GM10847 (cell line): Measurements from ENCODE around the gene CTTN.

Experiments
- POLR2A ChIP-seq: IDR thresholded peaks from 2 replicates; pipeline ENCODE4 v1.6.1; 2011; ENCODE audit not compliant: insufficient read length; ENCODE audit errors: extremely low read depth

The CTTN gene

GRCh38 chr11:70445605-70446004, 47.3 kb downstream of the CTTN start:
- TF ChIP-seq POLR2A = no peak

DNA sequence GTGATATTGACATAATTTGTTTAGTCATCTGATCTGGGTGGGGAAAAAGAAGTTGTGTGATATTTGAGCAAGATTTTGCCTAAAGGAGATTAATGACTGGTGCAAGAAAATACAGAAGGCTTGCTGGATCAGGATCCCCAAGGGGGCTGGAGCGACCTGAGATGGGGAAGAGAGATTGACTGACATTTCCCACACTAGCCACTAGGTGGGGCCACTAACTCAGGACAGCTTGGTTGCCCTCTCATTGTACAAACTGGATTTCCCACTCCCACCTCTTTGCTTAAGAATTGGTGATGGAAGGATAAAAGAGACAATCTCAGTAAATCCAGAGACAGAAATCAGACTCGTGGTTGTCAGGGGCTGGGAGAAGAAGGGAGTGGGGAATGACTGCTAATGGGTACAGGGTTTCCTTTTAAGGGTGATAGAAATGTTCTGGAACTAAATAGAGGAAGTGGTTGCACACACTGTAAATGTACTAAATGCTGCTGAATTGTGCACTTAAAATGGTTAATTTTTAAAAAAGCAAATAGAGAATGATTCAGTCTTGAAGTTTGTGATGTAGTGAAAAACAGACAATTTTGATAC, 50.7 kb downstream of the CTTN start:
- no peak for TF ChIP-seq POLR2A

GRCh38 chr11:70454197-70454767, 56.0 kb downstream of the CTTN start:
- no peak for TF ChIP-seq POLR2A

DNA sequence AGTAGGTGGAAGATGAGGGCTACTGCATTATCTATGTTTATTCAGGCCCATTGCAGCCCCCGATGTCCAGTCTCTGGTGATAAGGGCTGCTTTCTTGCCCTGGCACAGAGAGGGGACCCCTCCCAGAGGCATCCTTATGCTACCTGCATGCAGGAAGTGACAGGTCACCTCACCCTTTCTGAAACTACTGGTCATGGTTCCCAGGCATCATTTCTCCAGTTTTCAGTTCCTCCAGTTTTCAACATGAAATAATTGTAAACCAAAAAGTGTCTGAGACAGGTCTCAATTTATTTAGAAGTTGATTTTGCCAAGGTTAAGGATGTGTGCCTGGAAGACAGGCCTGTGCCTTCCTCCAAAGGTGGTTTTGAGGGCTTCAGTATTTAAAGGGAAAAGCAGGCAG, 57.0 kb downstream of the CTTN start:
- TF ChIP-seq POLR2A = no peak

DNA sequence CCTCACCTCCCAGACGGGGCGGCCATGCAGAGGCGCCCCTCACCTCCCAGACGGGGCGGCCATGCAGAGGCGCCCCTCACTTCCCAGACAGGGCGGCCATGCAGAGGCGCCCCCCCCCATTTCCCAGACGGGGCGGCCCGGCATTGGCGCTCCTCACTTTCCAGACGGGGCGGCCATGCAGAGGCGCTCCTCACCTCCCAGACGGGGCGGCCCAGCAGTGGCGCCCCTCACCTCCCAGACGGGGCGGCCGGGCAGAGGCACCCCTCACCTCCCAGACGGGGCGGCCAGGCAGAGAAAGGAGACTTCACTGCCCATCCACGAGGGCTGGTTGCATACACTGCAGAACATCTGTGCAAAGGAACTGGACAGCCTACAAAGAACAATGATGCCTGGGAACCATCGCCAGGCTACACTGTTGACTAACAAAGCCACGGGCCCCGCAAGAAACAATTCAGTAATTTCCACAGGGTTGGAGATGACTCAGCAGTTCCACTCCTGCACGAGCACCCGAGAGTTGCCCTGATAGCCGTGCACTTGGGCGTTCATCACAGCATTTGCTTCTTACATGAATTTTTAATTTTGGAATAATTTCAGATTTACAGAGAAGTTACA, 58.7 kb downstream of the CTTN start:
- no peak for TF ChIP-seq POLR2A

DNA sequence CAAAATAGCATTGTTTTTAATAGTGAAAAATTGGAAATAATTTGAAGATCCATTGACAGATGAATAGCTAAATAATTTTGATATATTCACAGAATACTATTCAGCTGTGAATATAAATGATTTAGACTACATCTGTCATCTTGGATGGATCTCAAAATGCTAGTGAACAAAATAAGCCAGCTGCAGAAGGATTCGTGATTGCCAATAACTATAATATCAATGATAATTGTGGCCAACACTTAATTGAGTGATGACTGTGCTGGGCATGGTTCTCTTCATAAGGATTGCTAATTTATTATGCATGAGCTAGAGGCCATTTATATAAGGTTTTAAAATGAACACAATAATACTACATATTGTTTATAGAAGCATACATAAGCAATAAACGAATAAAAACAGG, 60.4 kb downstream of the CTTN start:
- no peak for TF ChIP-seq POLR2A

GRCh38 chr11:70460111-70460510, 61.8 kb downstream of the CTTN start:
- TF ChIP-seq POLR2A = no peak

DNA sequence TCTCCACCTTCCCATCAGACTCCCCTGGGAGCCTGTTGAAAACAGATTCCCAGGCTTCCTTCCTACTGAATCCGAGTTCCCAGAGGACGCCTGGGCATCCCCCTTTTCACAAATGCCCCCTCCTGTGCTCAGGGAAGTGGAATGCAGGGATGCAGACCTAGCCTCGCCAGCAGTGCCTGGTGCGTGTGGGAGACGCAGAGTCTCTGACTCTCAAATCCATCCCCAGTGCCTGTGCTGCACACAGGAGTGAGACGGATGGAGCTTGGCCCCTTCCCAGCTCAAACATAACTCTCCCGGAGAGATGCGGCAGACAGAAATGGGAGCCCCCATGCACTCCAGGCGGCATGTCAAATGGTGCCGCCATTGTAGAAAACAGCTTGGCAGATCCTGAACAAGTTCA, 62.6 kb downstream of the CTTN start:
- TF ChIP-seq POLR2A = no peak

GRCh38 chr11:70462818-70463477, 64.6 kb downstream of the CTTN start:
- no peak for TF ChIP-seq POLR2A

DNA sequence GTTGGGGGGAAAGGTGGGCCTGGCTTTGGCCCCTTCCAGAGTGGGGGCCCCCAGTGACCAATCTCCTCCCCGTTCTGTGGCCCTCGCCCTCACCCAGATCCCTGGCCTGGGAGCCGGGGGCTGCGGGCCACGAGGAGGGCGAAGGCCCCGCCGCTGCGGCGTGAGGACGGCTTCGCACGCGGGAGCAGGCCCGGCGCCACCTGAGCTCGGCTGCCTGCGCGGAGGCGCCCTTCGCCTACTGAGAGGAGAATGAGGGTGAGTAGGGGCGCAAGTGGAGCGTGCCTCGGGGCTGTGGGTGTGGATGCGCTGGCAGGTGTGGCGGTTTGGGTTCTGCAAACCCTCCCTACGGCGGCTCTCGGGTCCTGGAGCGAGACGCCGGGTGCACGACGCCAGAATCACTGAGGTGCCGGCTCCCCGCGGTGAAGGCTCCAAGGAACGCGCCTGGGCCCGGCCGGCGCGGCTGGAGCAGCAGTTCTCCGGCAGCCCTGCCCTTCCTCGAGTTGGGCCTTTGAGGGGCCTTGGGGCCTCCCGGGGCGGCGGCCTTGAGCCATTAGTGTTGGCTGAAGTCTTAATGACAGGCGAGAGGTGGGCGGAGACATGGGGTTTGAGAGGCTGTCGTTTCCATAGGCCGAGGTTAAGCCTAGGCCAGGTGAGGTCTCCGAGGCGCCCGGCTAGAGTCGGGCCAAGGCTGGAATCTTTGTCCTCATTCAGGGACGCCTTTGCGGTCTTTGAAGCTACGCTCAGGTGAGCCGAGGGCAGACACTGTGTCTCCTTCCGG, 65.3 kb downstream of the CTTN start:
- TF ChIP-seq POLR2A = no peak

GRCh38 chr11:70464509-70465361, 66.4 kb downstream of the CTTN start:
- TF ChIP-seq POLR2A = no peak

GRCh38 chr11:70466154-70466553, 67.8 kb downstream of the CTTN start:
- no peak for TF ChIP-seq POLR2A

DNA sequence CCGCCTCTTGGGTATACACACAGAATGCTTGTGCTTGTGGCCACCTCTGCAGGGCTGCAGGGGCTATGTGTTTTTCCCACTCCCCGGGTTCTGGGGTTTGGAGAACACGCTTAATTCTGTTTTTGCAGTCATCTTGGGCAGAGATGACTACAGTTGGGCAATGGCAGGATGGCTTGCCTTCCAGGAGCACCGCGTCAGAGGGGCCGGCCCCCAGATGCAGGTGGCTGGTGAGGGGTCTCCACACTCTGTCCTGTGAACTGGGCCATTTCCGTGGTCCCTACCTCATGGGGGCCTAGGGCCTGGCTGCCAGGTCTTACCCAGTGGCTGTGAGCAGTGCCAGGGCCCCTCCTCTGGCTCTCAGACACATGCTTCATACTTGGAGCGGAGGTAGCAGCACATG, 68.3 kb downstream of the CTTN start:
- no peak for TF ChIP-seq POLR2A

GRCh38 chr11:70467201-70468085, 69.1 kb downstream of the CTTN start:
- no peak for TF ChIP-seq POLR2A
